ENCODE data around the gene SPATA31C2. TPM values are rescaled to one million over a fixed set of nuclear protein-coding genes. Genes with fewer than 3 reads are reported as not detected.
A peak's percentile ranks its signal among the peaks of the same experiment; 100 is the strongest.
"Not testable (repeated sequence)": the region's sequence is repeated elsewhere in the genome, so short reads cannot be mapped to it uniquely, and the experiment has no call there.

The SPATA31C2 gene
- total and polyA plus RNA-seq, 7 experiments from 2014 or later: 0.17 TPM; not detected in 6

- H3K27ac Mint-ChIP-seq; ATAC-seq; H3K36me3 ChIP-seq (ENCODE audit: control insufficient read depth in 2 of 3, insufficient read depth in 3 of 3, low read length in 3 of 3); H3K4me1 ChIP-seq (ENCODE audit: control insufficient read depth in 2 of 2, insufficient read depth in 2 of 2, low read length in 2 of 2); H3K9me3 ChIP-seq (ENCODE audit: control insufficient read depth in 2 of 3, low read length in 3 of 3); H3K27ac ChIP-seq (ENCODE audit: low read depth, low read length); DNase-seq; H3K4me3 ChIP-seq (ENCODE audit: low read length); H3K4me1 Mint-ChIP-seq; H3K4me3 Mint-ChIP-seq; POLR2A ChIA-PET; CTCF ChIA-PET; H3K27me3 Mint-ChIP-seq; intact Hi-C loops (cut with micrococcal nuclease); H3K36me3 Mint-ChIP-seq; H3K27me3 ChIP-seq (ENCODE audit: control insufficient read depth in 2 of 2, insufficient read depth in 2 of 2, low read length in 2 of 2); H3K9me3 Mint-ChIP-seq: not testable (repeated sequence)
These were observed 24.8 kb downstream of the SPATA31C2 start for GRCh38 chr9:88113156-88114130.

- no peaks in the 10 kb centered on the region for H3K36me3 Mint-ChIP-seq
- no peak for ATAC-seq
- no peaks in the 10 kb centered on the region for H3K9me3 ChIP-seq (ENCODE audit: control insufficient read depth in 2 of 3, low read length in 3 of 3)
- no peak for DNase-seq
- H3K27ac ChIP-seq (ENCODE audit: low read depth, low read length): no peak overlapping the region
- no peak overlapping the region for H3K27ac Mint-ChIP-seq
- H3K36me3 ChIP-seq (ENCODE audit: control insufficient read depth in 2 of 3, insufficient read depth in 3 of 3, low read length in 3 of 3): no peaks in the 10 kb centered on the region
- H3K27me3 Mint-ChIP-seq: peaks cover 22 to 34% (median 24%) of the 10 kb centered on the region in 5 donors
- H3K9me3 Mint-ChIP-seq: peaks cover 0 to 5% (median 0%) of the 10 kb centered on the region in 11 donors
- ChIA-PET CTCF (no interaction called here), POLR2A (no interaction called here)
- H3K4me3 Mint-ChIP-seq: no peak overlapping the region
- H3K4me3 ChIP-seq (ENCODE audit: low read length): no peak overlapping the region
- no peaks in the 10 kb centered on the region for H3K4me1 ChIP-seq (ENCODE audit: control insufficient read depth in 2 of 2, insufficient read depth in 2 of 2, low read length in 2 of 2)
- intact Hi-C loops (cut with micrococcal nuclease): no loop called here
- H3K27me3 ChIP-seq (ENCODE audit: control insufficient read depth in 2 of 2, insufficient read depth in 2 of 2, low read length in 2 of 2): no peaks in the 10 kb centered on the region
- peaks cover 0 to 10% (median 0%) of the 10 kb centered on the region in 7 donors for H3K4me1 Mint-ChIP-seq
These were observed 28.2 kb downstream of the SPATA31C2 start for GRCh38 chr9:88110026-88110425.

DNA sequence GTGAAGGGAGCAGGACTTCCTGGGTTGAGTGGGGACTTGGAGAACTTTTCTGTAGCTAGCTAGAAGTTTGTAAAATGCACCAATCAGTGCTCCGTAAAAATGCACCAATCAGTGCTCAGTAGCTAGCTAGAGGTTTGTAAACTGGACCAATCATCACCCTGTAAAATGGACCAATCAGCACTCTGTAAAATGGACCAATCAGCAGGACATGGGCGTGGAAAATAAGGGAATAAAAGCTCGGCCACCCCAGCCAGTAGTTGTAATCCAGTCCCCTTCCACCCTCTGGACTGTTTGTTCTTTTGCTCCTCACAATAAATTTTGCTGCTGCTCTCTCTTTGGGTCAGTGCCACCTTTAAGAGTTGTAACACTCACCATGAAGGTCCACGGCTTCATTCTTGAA lies 29.5 kb downstream of the SPATA31C2 start:
- Histone ChIP-seq H3K4me3 (ENCODE audit: low read length) (no peak overlapping the region), H3K9me3 (ENCODE audit: control insufficient read depth in 2 of 3, low read length in 3 of 3) (no peaks in the 10 kb centered on the region), H3K36me3 (ENCODE audit: control insufficient read depth in 2 of 3, insufficient read depth in 3 of 3, low read length in 3 of 3) (no peaks in the 10 kb centered on the region), H3K4me1 (ENCODE audit: control insufficient read depth in 2 of 2, insufficient read depth in 2 of 2, low read length in 2 of 2) (no peaks in the 10 kb centered on the region), H3K27me3 (ENCODE audit: control insufficient read depth in 2 of 2, insufficient read depth in 2 of 2, low read length in 2 of 2) (no peaks in the 10 kb centered on the region), H3K27ac (ENCODE audit: low read depth, low read length) (no peak overlapping the region)
- Mint-ChIP-seq H3K4me3 (no peak overlapping the region), H3K9me3 (peaks cover 0 to 5% (median 0%) of the 10 kb centered on the region in 11 donors), H3K4me1 (peaks cover 0 to 10% (median 0%) of the 10 kb centered on the region in 7 donors), H3K27me3 (peaks cover 21 to 43% (median 29%) of the 10 kb centered on the region in 5 donors), H3K27ac (no peak overlapping the region), H3K36me3 (no peaks in the 10 kb centered on the region)
- ChIA-PET CTCF (no interaction called here), POLR2A (no interaction called here)
- DNase-seq (no peak), ATAC-seq (no peak)
- intact Hi-C loops (cut with micrococcal nuclease): no loop called here

- Mint-ChIP-seq H3K4me3 (no peak overlapping the region), H3K4me1 (peaks cover 0 to 10% (median 0%) of the 10 kb centered on the region in 7 donors), H3K9me3 (peaks cover 0 to 5% (median 0%) of the 10 kb centered on the region in 11 donors), H3K27ac (no peak overlapping the region), H3K27me3 (peaks cover 21 to 52% (median 34%) of the 10 kb centered on the region in 5 donors), H3K36me3 (no peaks in the 10 kb centered on the region)
- H3K4me3 ChIP-seq (ENCODE audit: low read length): no peak overlapping the region
- intact Hi-C loops (cut with micrococcal nuclease): loop anchor here (1.0 to 2.0 kb wide), 2 partner anchors 282 to 472 kb away; partner anchors contain the start of gene SPIN1 (in 1 of the 2)
- H3K27me3 ChIP-seq (ENCODE audit: control insufficient read depth in 2 of 2, insufficient read depth in 2 of 2, low read length in 2 of 2): peaks cover 0 to 3% of the 10 kb centered on the region in 2 donors
- H3K4me1 ChIP-seq (ENCODE audit: control insufficient read depth in 2 of 2, insufficient read depth in 2 of 2, low read length in 2 of 2): no peaks in the 10 kb centered on the region
- no peak overlapping the region for H3K27ac ChIP-seq (ENCODE audit: low read depth, low read length)
- ATAC-seq: no peak
- DNase-seq: peak in 1 of 9 donors; percentile 3
- H3K36me3 ChIP-seq (ENCODE audit: control insufficient read depth in 2 of 3, insufficient read depth in 3 of 3, low read length in 3 of 3): no peaks in the 10 kb centered on the region
- CTCF ChIA-PET: interaction anchor here (1.3 kb wide), 1 partner anchor 473 kb away, joined by 3 read pairs; no protein-coding TSS in a partner anchor
- POLR2A ChIA-PET: no interaction called here
- H3K9me3 ChIP-seq (ENCODE audit: control insufficient read depth in 2 of 3, low read length in 3 of 3): no peaks in the 10 kb centered on the region
These were observed 31.8 kb downstream of the SPATA31C2 start for GRCh38 chr9:88106492-88106891.

DNA sequence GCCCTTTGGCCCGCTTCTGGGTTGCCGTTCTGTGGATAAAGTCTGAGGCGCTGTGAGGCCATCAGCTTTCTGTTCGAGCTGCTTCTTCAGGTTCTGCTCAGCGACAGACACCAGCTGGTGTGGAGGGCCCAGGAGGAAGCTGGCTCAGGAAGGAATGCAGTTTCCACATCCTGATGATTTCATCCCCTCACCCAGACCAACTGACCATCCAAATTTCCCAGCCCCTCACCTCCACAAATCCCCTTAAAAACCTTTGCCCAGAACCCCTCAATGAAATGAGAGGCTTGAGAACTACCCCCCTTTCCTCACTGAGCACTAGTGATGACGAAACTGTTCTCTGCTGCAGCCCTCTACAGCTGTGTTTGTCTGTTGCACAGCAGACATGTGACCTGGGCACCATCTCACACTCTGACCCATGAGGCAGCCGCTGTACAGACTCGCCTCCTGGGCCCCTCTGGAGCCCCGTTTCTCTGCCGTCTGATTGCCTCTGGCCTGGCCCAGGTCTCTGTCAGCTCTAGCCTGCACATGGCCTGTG lies 45.4 kb downstream of the SPATA31C2 start:
- no peaks in the 10 kb centered on the region for H3K27me3 ChIP-seq (ENCODE audit: control insufficient read depth in 2 of 2, insufficient read depth in 2 of 2, low read length in 2 of 2)
- ATAC-seq (peak; percentile 32), DNase-seq (no peak)
- POLR2A ChIA-PET: no interaction called here
- no peak overlapping the region for H3K27ac ChIP-seq (ENCODE audit: low read depth, low read length)
- Mint-ChIP-seq H3K27me3 (peaks cover 0 to 10% (median 8%) of the 10 kb centered on the region in 5 donors), H3K4me3 (no peak overlapping the region), H3K9me3 (no peaks in the 10 kb centered on the region), H3K36me3 (no peaks in the 10 kb centered on the region), H3K27ac (no peak overlapping the region), H3K4me1 (no peaks in the 10 kb centered on the region)
- H3K4me1 ChIP-seq (ENCODE audit: control insufficient read depth in 2 of 2, insufficient read depth in 2 of 2, low read length in 2 of 2): no peaks in the 10 kb centered on the region
- H3K4me3 ChIP-seq (ENCODE audit: low read length): no peak overlapping the region
- H3K36me3 ChIP-seq (ENCODE audit: control insufficient read depth in 2 of 3, insufficient read depth in 3 of 3, low read length in 3 of 3): no peaks in the 10 kb centered on the region
- intact Hi-C loops (cut with micrococcal nuclease): no loop called here
- H3K9me3 ChIP-seq (ENCODE audit: control insufficient read depth in 2 of 3, low read length in 3 of 3): no peaks in the 10 kb centered on the region
- CTCF ChIA-PET: no interaction called here

GRCh38 chr9:88090151-88090581 lies 48.1 kb downstream of the SPATA31C2 start:
- no peak overlapping the region for H3K27ac ChIP-seq (ENCODE audit: low read depth, low read length)
- ChIA-PET POLR2A (no interaction called here), CTCF (no interaction called here)
- no peaks in the 10 kb centered on the region for H3K4me1 Mint-ChIP-seq
- ATAC-seq (no peak), DNase-seq (no peak)
- H3K27ac Mint-ChIP-seq: no peak overlapping the region
- H3K4me3 Mint-ChIP-seq: no peak overlapping the region
- no peak overlapping the region for H3K4me3 ChIP-seq (ENCODE audit: low read length)
- H3K9me3 Mint-ChIP-seq: no peaks in the 10 kb centered on the region
- intact Hi-C loops (cut with micrococcal nuclease): no loop called here
- H3K27me3 Mint-ChIP-seq: peaks cover 0 to 12% (median 9%) of the 10 kb centered on the region in 5 donors
- H3K27me3 ChIP-seq (ENCODE audit: control insufficient read depth in 2 of 2, insufficient read depth in 2 of 2, low read length in 2 of 2): no peaks in the 10 kb centered on the region
- H3K4me1 ChIP-seq (ENCODE audit: control insufficient read depth in 2 of 2, insufficient read depth in 2 of 2, low read length in 2 of 2): no peaks in the 10 kb centered on the region
- H3K9me3 ChIP-seq (ENCODE audit: control insufficient read depth in 2 of 3, low read length in 3 of 3): no peaks in the 10 kb centered on the region
- no peaks in the 10 kb centered on the region for H3K36me3 Mint-ChIP-seq
- no peaks in the 10 kb centered on the region for H3K36me3 ChIP-seq (ENCODE audit: control insufficient read depth in 2 of 3, insufficient read depth in 3 of 3, low read length in 3 of 3)

All from naive thymus-derived CD4-positive, alpha-beta T cell (primary cell).